ENCODE data around the gene SORCS3.

- TF ChIP-seq DPF2 (IDR thresholded peaks at IDR 0.05) (no peak), STAT3 (IDR thresholded peaks at IDR 0.05; ENCODE audit: low read depth, low read length) (no peak), SMC3 (IDR thresholded peaks at IDR 0.05; ENCODE audit: borderline replicate concordance, low read length) (no peak), YY1 (IDR thresholded peaks at IDR 0.05; ENCODE audit: low read depth, low read length) (no peak), EGR1 (IDR thresholded peaks at IDR 0.05; ENCODE audit: borderline replicate concordance in 1 of 2, low read depth in 2 of 2, low read length in 2 of 2) (no peak), PAX5 (IDR thresholded peaks at IDR 0.05; ENCODE audit: borderline replicate concordance, low read depth, low read length) (no peak)
- TF ChIP-seq, protein P1, sequence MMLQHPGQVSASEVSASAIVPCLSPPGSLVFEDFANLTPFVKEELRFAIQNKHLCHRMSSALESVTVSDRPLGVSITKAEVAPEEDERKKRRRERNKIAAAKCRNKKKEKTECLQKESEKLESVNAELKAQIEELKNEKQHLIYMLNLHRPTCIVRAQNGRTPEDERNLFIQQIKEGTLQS (IDR thresholded peaks at IDR 0.05; ENCODE audit: borderline replicate concordance, extremely low read depth, low read depth, low read length): no peak
- TF ChIP-seq, protein P2, sequence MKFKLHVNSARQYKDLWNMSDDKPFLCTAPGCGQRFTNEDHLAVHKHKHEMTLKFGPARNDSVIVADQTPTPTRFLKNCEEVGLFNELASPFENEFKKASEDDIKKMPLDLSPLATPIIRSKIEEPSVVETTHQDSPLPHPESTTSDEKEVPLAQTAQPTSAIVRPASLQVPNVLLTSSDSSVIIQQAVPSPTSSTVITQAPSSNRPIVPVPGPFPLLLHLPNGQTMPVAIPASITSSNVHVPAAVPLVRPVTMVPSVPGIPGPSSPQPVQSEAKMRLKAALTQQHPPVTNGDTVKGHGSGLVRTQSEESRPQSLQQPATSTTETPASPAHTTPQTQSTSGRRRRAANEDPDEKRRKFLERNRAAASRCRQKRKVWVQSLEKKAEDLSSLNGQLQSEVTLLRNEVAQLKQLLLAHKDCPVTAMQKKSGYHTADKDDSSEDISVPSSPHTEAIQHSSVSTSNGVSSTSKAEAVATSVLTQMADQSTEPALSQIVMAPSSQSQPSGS (IDR thresholded peaks at IDR 0.05; ENCODE audit: low read length): no peak
- TF ChIP-seq, protein P3, sequence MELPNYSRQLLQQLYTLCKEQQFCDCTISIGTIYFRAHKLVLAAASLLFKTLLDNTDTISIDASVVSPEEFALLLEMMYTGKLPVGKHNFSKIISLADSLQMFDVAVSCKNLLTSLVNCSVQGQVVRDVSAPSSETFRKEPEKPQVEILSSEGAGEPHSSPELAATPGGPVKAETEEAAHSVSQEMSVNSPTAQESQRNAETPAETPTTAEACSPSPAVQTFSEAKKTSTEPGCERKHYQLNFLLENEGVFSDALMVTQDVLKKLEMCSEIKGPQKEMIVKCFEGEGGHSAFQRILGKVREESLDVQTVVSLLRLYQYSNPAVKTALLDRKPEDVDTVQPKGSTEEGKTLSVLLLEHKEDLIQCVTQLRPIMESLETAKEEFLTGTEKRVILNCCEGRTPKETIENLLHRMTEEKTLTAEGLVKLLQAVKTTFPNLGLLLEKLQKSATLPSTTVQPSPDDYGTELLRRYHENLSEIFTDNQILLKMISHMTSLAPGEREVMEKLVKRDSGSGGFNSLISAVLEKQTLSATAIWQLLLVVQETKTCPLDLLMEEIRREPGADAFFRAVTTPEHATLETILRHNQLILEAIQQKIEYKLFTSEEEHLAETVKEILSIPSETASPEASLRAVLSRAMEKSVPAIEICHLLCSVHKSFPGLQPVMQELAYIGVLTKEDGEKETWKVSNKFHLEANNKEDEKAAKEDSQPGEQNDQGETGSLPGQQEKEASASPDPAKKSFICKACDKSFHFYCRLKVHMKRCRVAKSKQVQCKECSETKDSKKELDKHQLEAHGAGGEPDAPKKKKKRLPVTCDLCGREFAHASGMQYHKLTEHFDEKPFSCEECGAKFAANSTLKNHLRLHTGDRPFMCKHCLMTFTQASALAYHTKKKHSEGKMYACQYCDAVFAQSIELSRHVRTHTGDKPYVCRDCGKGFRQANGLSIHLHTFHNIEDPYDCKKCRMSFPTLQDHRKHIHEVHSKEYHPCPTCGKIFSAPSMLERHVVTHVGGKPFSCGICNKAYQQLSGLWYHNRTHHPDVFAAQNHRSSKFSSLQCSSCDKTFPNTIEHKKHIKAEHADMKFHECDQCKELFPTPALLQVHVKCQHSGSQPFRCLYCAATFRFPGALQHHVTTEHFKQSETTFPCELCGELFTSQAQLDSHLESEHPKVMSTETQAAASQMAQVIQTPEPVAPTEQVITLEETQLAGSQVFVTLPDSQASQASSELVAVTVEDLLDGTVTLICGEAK (IDR thresholded peaks at IDR 0.05; ENCODE audit: borderline replicate concordance): no peak
- TF ChIP-seq, protein P4, sequence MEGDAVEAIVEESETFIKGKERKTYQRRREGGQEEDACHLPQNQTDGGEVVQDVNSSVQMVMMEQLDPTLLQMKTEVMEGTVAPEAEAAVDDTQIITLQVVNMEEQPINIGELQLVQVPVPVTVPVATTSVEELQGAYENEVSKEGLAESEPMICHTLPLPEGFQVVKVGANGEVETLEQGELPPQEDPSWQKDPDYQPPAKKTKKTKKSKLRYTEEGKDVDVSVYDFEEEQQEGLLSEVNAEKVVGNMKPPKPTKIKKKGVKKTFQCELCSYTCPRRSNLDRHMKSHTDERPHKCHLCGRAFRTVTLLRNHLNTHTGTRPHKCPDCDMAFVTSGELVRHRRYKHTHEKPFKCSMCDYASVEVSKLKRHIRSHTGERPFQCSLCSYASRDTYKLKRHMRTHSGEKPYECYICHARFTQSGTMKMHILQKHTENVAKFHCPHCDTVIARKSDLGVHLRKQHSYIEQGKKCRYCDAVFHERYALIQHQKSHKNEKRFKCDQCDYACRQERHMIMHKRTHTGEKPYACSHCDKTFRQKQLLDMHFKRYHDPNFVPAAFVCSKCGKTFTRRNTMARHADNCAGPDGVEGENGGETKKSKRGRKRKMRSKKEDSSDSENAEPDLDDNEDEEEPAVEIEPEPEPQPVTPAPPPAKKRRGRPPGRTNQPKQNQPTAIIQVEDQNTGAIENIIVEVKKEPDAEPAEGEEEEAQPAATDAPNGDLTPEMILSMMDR (IDR thresholded peaks at IDR 0.05 in 2 of 3, conservative IDR thresholded peaks at IDR 0.05 in 1 of 3; ENCODE audit: control insufficient read depth in 2 of 3, extremely low read depth in 1 of 3, insufficient read depth in 1 of 3, low read depth in 3 of 3, low read length in 3 of 3): no peak
Observed at GRCh38 chr10:104881740-104882139, 240.7 kb downstream of the SORCS3 start.

Data from GM12878 (cell line).